Dermis blood vessel endothelial cell (primary cell): ENCODE data around the gene EFHC1. TPM values are rescaled to one million over a fixed set of nuclear protein-coding genes. Genes with fewer than 3 reads are reported as not detected.
A peak's percentile ranks its signal among the peaks of the same experiment; 100 is the strongest.

Experiments
- DNase-seq: peaks from one replicate; pipeline ENCODE4 v3.0.0; 2010
- total RNA-seq: library from RNA; depleted of rRNA; stranded (reverse); fragments of >200 nt; gene quantifications from 2 replicates; pipeline ENCODE4 v1.2.3, GENCODE V29; 2014

Gene EFHC1
- total RNA-seq, 1 donor from 2014 or later, result 9.9 TPM

GRCh38 chr6:52557389-52558265 is 137.5 kb downstream of the EFHC1 start:
- DNase-seq, result no peak

GRCh38 chr6:52558266-52559000 is 138.3 kb downstream of the EFHC1 start:
- no peak for DNase-seq

- DNase-seq, result peak; percentile 67
Measured at GRCh38 chr6:52560462-52560861, 140.3 kb downstream of the EFHC1 start.

- DNase-seq, result peak; percentile 86
Measured at GRCh38 chr6:52562911-52563310, 142.8 kb downstream of the EFHC1 start.

- no peak for DNase-seq
Measured at GRCh38 chr6:52564856-52565255, 144.7 kb downstream of the EFHC1 start.

GRCh38 chr6:52566201-52566600 is 146.1 kb downstream of the EFHC1 start:
- DNase-seq, result no peak

- DNase-seq, result no peak
Measured at GRCh38 chr6:52566853-52567279, 146.7 kb downstream of the EFHC1 start.

- DNase-seq, result peak; percentile 97
Measured at GRCh38 chr6:52568320-52568719, 148.2 kb downstream of the EFHC1 start.

- DNase-seq, result no peak
Measured at GRCh38 chr6:52570291-52570700, 150.2 kb downstream of the EFHC1 start.

- DNase-seq, result peak; percentile 69
Measured at GRCh38 chr6:52571099-52571755, 151.1 kb downstream of the EFHC1 start.

GRCh38 chr6:52572536-52572935 is 152.4 kb downstream of the EFHC1 start:
- no peak for DNase-seq

- DNase-seq, result no peak
Measured at GRCh38 chr6:52573295-52573694, 153.2 kb downstream of the EFHC1 start.

Other genes with a start within 250 kb of the EFHC1 start
- gene IL17A, start 234.0 kb upstream of the EFHC1 start, total RNA-seq, result not detected in 2 replicates
- gene IL17F, start 175.8 kb upstream of the EFHC1 start, total RNA-seq, result not detected in 2 replicates
- gene MCM3, start 135.6 kb upstream of the EFHC1 start, total RNA-seq, result 78.8 and 117 TPM in 2 replicates
- gene PAQR8, start 58.2 kb upstream of the EFHC1 start, total RNA-seq, result 12.4 and 19.4 TPM in 2 replicates
- 30.6 and 51.3 TPM in 2 replicates for gene TRAM2, start 156.7 kb downstream of the EFHC1 start, total RNA-seq